ENCODE results near the gene EFCC1.
A peak's percentile ranks its signal among the peaks of the same experiment; 100 is the strongest.

Gene EFCC1

GRCh38 chr3:129038121-129038855 lies 37.2 kb downstream of the EFCC1 start:
- no CpG with 5 or more reads among the region's 10 CpGs for WGBS (ENCODE audit: extremely low coverage, insufficient coverage, insufficient read length)
- H3K9ac ChIP-seq (ENCODE audit: low read length): peak overlapping the region; percentile 21

GRCh38 chr3:129039271-129040038 lies 38.4 kb downstream of the EFCC1 start:
- Histone ChIP-seq H3K4me1 (ENCODE audit: control insufficient read depth in 1 of 2, insufficient read depth in 2 of 2, low read length in 2 of 2) (no peaks in the 10 kb centered on the region), H3K4ac (ENCODE audit: low read depth, low read length) (no peak overlapping the region), H3K18ac (ENCODE audit: low read length) (no peak overlapping the region), H3K79me1 (ENCODE audit: low read length) (no peaks in the 10 kb centered on the region), H3K23ac (ENCODE audit: low read length) (no peak overlapping the region), H3K4me2 (ENCODE audit: low read length) (no peak overlapping the region), H4K91ac (ENCODE audit: low read depth, low read length) (no peak overlapping the region), H4K8ac (ENCODE audit: low read depth, low read length) (no peak overlapping the region), H3K27me3 (ENCODE audit: insufficient read depth, low read length) (no peaks in the 10 kb centered on the region), H3K27ac (ENCODE audit: low read depth, low read length) (no peak overlapping the region), H3K79me2 (ENCODE audit: control insufficient read depth, insufficient read depth, low read length, poor library complexity) (no peaks in the 10 kb centered on the region), H3K9ac (ENCODE audit: low read length) (no peak overlapping the region), H3K4me3 (ENCODE audit: low read depth, low read length) (no peak overlapping the region), H2AFZ (ENCODE audit: insufficient read depth, low read length, poor library complexity) (no peak overlapping the region), H2AK5ac (ENCODE audit: low read length) (no peak overlapping the region), H4K12ac (ENCODE audit: low read depth, low read length) (no peak overlapping the region), H2BK12ac (ENCODE audit: low read length) (no peak overlapping the region), H2BK5ac (ENCODE audit: low read depth, low read length, poor library complexity) (no peak overlapping the region), H3K14ac (ENCODE audit: low read length) (no peak overlapping the region), H3K36me3 (ENCODE audit: control insufficient read depth in 1 of 2, insufficient read depth in 2 of 2, low read length in 2 of 2) (no peaks in the 10 kb centered on the region), H2BK120ac (ENCODE audit: insufficient read depth, low read length, poor library complexity) (no peak overlapping the region), H3K9me3 (ENCODE audit: insufficient read depth, low read depth, low read length) (peaks cover 3% of the 10 kb centered on the region)
- WGBS (ENCODE audit: extremely low coverage, insufficient coverage, insufficient read length): no CpG with 5 or more reads among the region's 14 CpGs
- no peak for DNase-seq

More at GRCh38 chr3:129038121-129038855, 37.2 kb downstream of the EFCC1 start:
- Histone ChIP-seq H2AFZ (ENCODE audit: insufficient read depth, low read length, poor library complexity) (no peak overlapping the region), H3K27me3 (ENCODE audit: insufficient read depth, low read length) (no peaks in the 10 kb centered on the region), H3K79me1 (ENCODE audit: low read length) (no peaks in the 10 kb centered on the region), H2AK5ac (ENCODE audit: low read length) (no peak overlapping the region), H2BK120ac (ENCODE audit: insufficient read depth, low read length, poor library complexity) (no peak overlapping the region), H2BK12ac (ENCODE audit: low read length) (no peak overlapping the region), H4K8ac (ENCODE audit: low read depth, low read length) (no peak overlapping the region), H3K18ac (ENCODE audit: low read length) (no peak overlapping the region), H3K9me3 (ENCODE audit: insufficient read depth, low read depth, low read length) (peaks cover 3% of the 10 kb centered on the region), H4K12ac (ENCODE audit: low read depth, low read length) (no peak overlapping the region), H4K91ac (ENCODE audit: low read depth, low read length) (no peak overlapping the region), H3K14ac (ENCODE audit: low read length) (no peak overlapping the region), H3K23ac (ENCODE audit: low read length) (no peak overlapping the region), H2BK5ac (ENCODE audit: low read depth, low read length, poor library complexity) (no peak overlapping the region), H3K4me2 (ENCODE audit: low read length) (no peak overlapping the region), H3K4me1 (ENCODE audit: control insufficient read depth in 1 of 2, insufficient read depth in 2 of 2, low read length in 2 of 2) (no peaks in the 10 kb centered on the region), H3K4me3 (ENCODE audit: low read depth, low read length) (peak overlapping the region; percentile 39), H3K79me2 (ENCODE audit: control insufficient read depth, insufficient read depth, low read length, poor library complexity) (no peaks in the 10 kb centered on the region), H3K4ac (ENCODE audit: low read depth, low read length) (no peak overlapping the region), H3K27ac (ENCODE audit: low read depth, low read length) (no peak overlapping the region), H3K36me3 (ENCODE audit: control insufficient read depth in 1 of 2, insufficient read depth in 2 of 2, low read length in 2 of 2) (no peaks in the 10 kb centered on the region)
- no peak for DNase-seq

- Histone ChIP-seq H3K23ac (ENCODE audit: low read length) (no peak overlapping the region), H3K36me3 (ENCODE audit: control insufficient read depth in 1 of 2, insufficient read depth in 2 of 2, low read length in 2 of 2) (no peaks in the 10 kb centered on the region), H4K91ac (ENCODE audit: low read depth, low read length) (no peak overlapping the region), H4K12ac (ENCODE audit: low read depth, low read length) (no peak overlapping the region), H3K4me2 (ENCODE audit: low read length) (no peak overlapping the region), H3K79me1 (ENCODE audit: low read length) (no peaks in the 10 kb centered on the region), H4K8ac (ENCODE audit: low read depth, low read length) (no peak overlapping the region), H3K4me3 (ENCODE audit: low read depth, low read length) (no peak overlapping the region), H3K27ac (ENCODE audit: low read depth, low read length) (no peak overlapping the region), H3K4me1 (ENCODE audit: control insufficient read depth in 1 of 2, insufficient read depth in 2 of 2, low read length in 2 of 2) (no peaks in the 10 kb centered on the region), H2BK12ac (ENCODE audit: low read length) (no peak overlapping the region), H3K14ac (ENCODE audit: low read length) (no peak overlapping the region), H3K9me3 (ENCODE audit: insufficient read depth, low read depth, low read length) (peaks cover 3% of the 10 kb centered on the region), H2BK5ac (ENCODE audit: low read depth, low read length, poor library complexity) (no peak overlapping the region), H2AFZ (ENCODE audit: insufficient read depth, low read length, poor library complexity) (no peak overlapping the region), H3K79me2 (ENCODE audit: control insufficient read depth, insufficient read depth, low read length, poor library complexity) (no peaks in the 10 kb centered on the region), H2BK120ac (ENCODE audit: insufficient read depth, low read length, poor library complexity) (no peak overlapping the region), H3K9ac (ENCODE audit: low read length) (no peak overlapping the region), H3K18ac (ENCODE audit: low read length) (no peak overlapping the region), H3K4ac (ENCODE audit: low read depth, low read length) (no peak overlapping the region), H3K27me3 (ENCODE audit: insufficient read depth, low read length) (no peaks in the 10 kb centered on the region), H2AK5ac (ENCODE audit: low read length) (no peak overlapping the region)
- WGBS (ENCODE audit: extremely low coverage, insufficient coverage, insufficient read length): no CpG with 5 or more reads among the region's 3 CpGs
- DNase-seq: no peak
Observed at GRCh38 chr3:129040039-129040336, 38.9 kb downstream of the EFCC1 start.

GRCh38 chr3:129040579-129041300 lies 39.6 kb downstream of the EFCC1 start:
- no peak overlapping the region for H3K18ac ChIP-seq (ENCODE audit: low read length)
- H3K4me2 ChIP-seq (ENCODE audit: low read length): no peak overlapping the region
- H2AFZ ChIP-seq (ENCODE audit: insufficient read depth, low read length, poor library complexity): no peak overlapping the region
- H3K27ac ChIP-seq (ENCODE audit: low read depth, low read length): no peak overlapping the region
- no CpG with 5 or more reads among the region's 15 CpGs for WGBS (ENCODE audit: extremely low coverage, insufficient coverage, insufficient read length)
- H3K23ac ChIP-seq (ENCODE audit: low read length): no peak overlapping the region
- no peak for DNase-seq
- no peak overlapping the region for H3K4me3 ChIP-seq (ENCODE audit: low read depth, low read length)
- no peak overlapping the region for H2BK12ac ChIP-seq (ENCODE audit: low read length)
- no peak overlapping the region for H2BK120ac ChIP-seq (ENCODE audit: insufficient read depth, low read length, poor library complexity)
- no peak overlapping the region for H2BK5ac ChIP-seq (ENCODE audit: low read depth, low read length, poor library complexity)
- no peak overlapping the region for H3K4ac ChIP-seq (ENCODE audit: low read depth, low read length)
- H3K4me1 ChIP-seq (ENCODE audit: control insufficient read depth in 1 of 2, insufficient read depth in 2 of 2, low read length in 2 of 2): no peaks in the 10 kb centered on the region
- H4K8ac ChIP-seq (ENCODE audit: low read depth, low read length): no peak overlapping the region
- H4K91ac ChIP-seq (ENCODE audit: low read depth, low read length): no peak overlapping the region
- no peaks in the 10 kb centered on the region for H3K27me3 ChIP-seq (ENCODE audit: insufficient read depth, low read length)
- no peak overlapping the region for H3K9ac ChIP-seq (ENCODE audit: low read length)
- no peaks in the 10 kb centered on the region for H3K36me3 ChIP-seq (ENCODE audit: control insufficient read depth in 1 of 2, insufficient read depth in 2 of 2, low read length in 2 of 2)
- H3K79me1 ChIP-seq (ENCODE audit: low read length): no peaks in the 10 kb centered on the region
- no peaks in the 10 kb centered on the region for H3K79me2 ChIP-seq (ENCODE audit: control insufficient read depth, insufficient read depth, low read length, poor library complexity)
- no peak overlapping the region for H4K12ac ChIP-seq (ENCODE audit: low read depth, low read length)
- no peak overlapping the region for H3K14ac ChIP-seq (ENCODE audit: low read length)
- H3K9me3 ChIP-seq (ENCODE audit: insufficient read depth, low read depth, low read length): peaks cover 3% of the 10 kb centered on the region
- H2AK5ac ChIP-seq (ENCODE audit: low read length): no peak overlapping the region

Data from trophoblast cell (in vitro differentiated cells and primary cell).